T47D (cell line): ENCODE data around the gene TSPAN9.

Experiments used
- DNase-seq, 2 experiments: peaks; one replicate each; pipeline versions ENCODE4 v3.0.0 to v3.0.0-alpha.2; 2011 to 2012; ENCODE audit warnings: low read depth in 1 of 2, low spot score in 1 of 2
- JUND ChIP-seq: IDR thresholded peaks from 2 replicates; pipeline ENCODE4 v1.6.1; 2012; ENCODE audit warnings: low read depth
- in situ Hi-C: cut with HindIII; loops from 2 replicates; pipeline ENCODE4 v1.10.0; 2016; ENCODE audit warnings: low sequenced_read_pairs, low pct_unique_long_range_greater_than_20kb

TSPAN9 gene

DNA sequence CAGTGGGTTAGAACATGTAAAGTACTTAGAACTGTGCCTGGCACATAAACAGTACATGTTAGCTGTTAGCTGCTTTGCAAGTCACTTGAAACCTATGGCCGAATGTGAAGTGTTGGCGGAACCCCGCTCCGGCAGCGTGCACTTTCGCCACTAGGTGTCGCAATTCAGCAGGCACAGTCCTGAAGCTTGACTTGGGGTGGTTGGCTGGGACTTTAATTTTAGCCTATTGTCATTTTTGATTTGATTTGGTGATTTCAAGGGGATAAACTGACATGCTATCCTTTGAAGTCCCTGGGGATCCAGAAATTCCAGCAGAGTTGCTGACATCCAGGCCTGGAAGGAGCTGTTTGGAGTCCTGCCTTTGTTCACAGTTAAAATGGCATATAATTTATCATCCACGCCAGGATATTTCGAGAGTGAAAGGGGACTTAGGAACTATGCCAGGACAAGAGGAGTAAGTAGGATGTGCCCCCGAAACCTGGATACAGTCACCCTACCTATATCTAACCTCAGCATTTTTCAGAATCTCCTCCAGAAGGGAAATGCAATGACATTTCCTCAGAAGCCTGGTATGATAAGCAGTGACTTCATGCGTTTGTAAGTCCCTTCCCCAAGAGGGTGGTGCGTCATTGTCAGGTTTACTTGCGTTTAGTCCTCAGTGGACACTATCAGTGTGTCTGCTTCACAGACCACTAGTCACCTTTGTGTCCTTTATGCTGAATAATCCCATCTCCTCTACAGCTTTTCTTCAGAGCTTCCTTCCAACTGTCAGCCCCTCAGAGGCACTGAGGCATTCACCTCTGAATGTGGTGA, 3.5 kb upstream of the TSPAN9 start:
- peak; percentile 87 to 92 for DNase-seq
- in situ Hi-C loops, result no loop called here
- TF ChIP-seq JUND, result no peak

DNA sequence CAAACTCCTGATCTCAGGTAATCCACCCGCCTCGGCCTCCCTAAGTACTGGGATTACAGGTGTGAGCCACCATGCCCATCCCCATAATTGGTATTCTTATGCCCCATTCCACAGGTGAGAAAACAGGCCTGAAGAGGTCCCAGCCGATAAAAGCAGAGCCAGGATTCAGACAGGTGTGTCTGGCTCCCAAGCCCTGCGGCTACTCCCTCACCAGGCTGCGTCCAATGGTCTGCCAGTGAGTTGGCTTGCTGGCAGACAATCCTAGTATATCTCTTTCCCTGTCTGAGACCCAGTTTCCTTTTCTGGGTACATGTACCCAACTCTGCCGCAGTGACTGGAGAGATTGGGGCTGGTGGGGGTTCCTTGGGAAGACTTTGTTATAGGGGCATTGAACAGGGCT, 1.9 kb upstream of the TSPAN9 start:
- in situ Hi-C loops, result no loop called here
- TF ChIP-seq JUND, result no peak
- DNase-seq, result no peak

DNA sequence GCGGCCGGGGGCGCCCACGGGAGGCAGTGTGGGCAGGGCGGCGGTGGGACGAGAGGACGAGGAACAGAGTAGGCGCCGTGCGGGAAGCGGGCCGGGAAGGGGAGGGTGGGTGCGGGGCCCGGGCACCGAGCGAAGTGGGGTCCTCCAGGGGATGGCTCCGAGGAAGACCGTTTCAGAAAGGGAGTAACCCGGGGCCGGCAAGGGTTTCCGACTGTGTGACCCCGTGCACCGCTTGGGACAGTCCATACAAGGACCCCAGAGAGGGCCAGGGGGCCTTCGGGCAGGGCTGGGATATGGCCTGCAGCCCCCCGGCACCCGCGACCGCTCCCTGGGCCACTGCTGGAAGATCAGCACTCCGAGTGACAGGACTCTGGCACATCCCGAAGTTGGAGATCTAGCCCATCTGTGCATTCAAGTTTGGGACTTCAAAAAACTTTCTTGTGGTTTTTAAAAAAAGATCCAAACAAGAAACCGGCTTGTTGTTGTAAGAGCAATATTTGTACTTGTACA, 448 bp downstream of the TSPAN9 start:
- no peak for TF ChIP-seq JUND
- in situ Hi-C loops, result no loop called here
- DNase-seq, result no peak

DNA sequence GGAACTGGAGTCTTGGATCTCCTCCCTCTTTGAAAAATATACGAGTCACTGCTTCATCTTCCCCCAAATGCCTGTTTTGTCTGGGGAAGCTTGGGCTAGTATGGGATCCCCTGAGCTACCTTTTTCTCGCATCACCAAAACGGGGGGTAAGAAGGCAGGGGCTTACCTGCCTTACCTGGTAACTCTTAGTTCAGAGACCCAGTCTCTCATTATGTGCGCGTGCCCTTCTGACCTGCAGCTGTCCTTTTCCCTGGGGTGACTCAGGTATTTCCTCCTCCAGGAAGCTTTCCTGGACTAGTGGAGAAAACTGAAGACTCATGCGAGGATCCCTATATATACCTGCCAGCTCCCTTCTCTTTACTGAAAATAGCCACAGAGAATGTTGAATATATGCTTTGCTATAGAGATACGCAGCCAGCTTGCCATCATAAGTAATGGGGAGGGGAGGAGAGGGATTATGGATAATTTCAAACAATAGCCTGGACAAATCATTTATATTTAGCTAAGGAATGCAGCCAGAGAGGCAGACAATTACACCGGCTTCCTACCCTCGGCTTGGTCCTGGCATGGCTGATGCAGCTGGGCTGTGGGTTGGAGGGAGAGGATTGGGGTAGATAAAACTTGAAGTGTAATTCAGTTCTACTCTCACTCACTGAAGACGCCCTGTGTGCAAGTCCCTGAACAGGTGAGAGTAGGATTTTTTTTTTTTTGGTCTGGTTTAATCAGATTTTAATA, 1.1 kb downstream of the TSPAN9 start:
- in situ Hi-C loops, result no loop called here
- no peak for TF ChIP-seq JUND

DNA sequence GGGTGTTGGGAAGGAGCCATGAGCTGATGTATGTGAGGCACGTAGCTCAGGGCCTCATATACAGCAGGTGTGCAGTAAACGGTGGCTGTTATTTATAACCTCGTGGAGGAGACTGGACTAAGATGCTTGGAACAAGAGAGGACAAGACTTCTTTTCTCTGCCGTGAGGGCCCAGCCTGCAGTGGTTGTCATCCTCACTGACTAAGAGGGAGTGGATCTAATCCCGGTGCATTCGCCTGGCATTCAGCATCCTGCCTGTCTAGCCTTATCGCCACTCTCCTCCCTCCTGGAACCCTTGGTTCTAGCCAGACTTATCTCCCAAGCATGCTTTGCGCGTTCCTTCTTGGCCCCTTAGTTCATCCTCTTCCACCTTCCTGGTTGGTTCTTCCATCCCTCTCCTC, 3.9 kb downstream of the TSPAN9 start:
- in situ Hi-C loops, result no loop called here
- TF ChIP-seq JUND, result no peak
- DNase-seq, result no peak

More for the DNA sequence above, 1.1 kb downstream of the TSPAN9 start:
- no peak for DNase-seq

DNA sequence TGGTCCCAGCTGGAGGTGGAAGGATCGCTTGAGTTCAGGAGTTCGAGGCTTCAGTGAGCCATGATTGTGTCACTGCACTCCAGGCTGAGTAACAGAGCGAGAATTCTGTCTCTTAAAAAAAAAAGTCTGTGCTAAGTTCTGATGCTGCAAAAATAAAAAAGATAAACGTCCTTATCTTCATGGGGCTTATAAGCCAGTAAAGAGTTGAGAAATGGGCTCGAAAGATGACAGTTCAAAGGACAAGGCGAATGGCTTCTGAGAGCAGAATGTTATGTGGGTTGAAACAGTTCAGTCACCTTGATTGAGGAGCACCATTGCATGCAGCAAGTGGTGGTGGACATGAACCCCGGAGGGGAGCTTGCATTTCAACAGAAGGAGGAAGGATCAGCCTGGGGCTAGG, 4.7 kb downstream of the TSPAN9 start:
- TF ChIP-seq JUND, result no peak
- in situ Hi-C loops, result no loop called here
- DNase-seq, result no peak

DNA sequence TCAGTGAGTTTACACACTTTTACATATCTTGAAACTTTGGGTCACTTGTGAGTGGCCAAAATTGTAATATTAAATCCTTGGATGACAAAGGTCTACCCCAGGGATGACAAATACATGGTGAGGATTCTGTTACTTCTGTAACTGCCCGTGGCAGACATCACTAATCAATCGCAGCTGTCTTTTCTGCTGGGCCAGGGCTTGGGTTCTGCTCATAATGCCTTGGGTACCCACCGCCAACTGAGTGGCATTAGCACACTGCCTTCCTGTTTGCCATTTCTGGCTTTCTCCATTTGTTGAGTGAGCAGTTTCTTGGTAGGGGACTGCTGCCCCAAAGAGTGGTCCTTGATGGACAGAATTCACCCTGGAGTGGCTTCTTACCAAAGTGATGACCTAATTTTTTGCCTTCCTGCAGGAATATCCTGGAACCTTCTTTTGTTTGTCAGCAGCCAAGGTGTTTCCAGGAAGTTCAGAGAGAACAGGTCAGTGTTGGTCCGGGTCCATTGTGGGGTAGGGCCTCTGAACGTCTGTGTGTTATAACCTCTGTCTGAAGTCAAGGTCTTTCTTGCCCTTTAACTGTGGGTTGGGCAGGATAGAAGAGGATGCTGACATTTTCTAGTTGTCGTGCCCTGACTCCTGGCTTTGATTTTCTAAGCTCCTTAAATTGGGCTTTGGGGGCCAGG, 6.2 kb downstream of the TSPAN9 start:
- DNase-seq, result no peak
- in situ Hi-C loops, result no loop called here

DNA sequence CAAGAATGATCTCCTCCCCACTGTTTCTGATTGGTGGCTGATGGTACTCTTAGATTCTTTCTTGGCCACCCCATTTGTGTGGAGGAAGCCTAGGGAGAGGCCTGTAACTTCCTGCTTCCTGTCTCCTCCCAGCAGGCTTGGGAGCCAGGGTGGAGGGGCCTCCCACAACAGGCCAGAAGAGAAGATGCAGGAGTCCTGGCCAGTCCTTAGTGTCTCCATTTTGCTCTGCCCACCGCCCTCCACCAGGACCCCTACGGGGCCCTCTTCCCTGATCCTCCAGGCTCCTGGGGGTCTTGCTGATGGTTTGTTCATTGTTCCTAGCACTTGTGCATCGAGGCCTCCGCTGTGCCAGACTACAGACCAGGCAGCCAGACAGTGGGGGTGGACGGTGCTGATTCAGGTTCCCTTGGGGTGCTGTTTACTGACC, 6.8 kb downstream of the TSPAN9 start:
- in situ Hi-C loops, result no loop called here
- TF ChIP-seq JUND, result no peak
- no peak for DNase-seq

More for the DNA sequence above, 6.2 kb downstream of the TSPAN9 start:
- TF ChIP-seq JUND, result no peak

DNA sequence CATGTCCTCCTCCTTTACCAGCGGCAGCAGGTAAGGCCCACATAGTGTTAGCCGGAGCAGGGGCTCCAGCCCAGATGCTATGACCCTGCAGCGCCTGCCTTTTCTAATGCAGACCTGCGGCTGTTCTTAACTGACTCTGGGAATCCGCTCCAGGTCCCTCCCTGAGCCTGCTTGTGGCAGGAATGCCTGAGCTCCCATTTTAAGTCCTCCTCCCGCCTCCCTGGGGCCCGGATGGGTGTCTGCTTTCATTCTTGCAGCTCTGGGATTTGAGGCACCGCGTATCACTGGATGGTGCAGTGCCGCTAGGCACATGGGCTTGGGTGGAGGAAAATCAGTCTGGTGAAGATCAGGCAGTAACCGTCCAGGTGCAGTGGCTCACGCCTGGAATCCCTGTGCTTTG, 7.6 kb downstream of the TSPAN9 start:
- in situ Hi-C loops, result no loop called here
- no peak for DNase-seq
- TF ChIP-seq JUND, result no peak

DNA sequence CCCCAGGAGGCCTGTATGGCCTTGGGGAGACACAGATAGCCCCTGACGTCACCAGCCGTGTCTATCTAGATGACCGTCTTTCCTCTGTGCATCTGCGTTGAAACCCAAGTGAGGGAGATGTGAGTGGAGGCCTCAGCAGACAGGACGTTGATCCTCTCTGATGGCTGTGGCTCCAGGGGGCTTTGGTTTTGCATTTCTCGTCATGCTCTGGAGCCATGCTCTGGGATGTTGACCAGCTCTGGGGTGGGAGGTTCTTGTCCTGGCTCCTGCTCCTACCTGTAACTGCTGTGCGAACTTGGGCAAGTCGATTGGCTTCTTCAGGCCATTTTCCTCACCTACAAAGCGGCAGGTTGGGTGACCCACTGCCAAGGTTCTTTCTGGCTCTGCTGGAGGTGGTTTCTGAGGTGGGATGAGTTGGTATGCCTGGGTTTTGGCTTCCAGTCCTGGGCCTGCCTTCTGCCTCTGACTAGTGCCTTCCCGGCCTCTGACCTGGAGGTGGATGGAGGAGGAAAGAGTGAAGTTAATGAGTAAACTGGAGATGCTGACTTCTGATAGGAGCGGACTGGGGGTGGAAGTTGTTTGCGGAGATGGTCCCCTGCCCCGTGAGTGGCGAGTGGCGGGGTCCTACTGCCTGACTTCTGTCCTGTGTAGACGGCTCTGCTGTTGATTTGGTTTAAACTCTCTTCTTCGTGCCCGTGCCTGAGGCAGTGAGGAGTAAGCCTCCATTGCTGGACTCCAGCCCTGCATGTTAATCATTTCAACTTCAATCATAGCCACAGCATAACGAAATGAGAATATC, 8.4 kb downstream of the TSPAN9 start:
- in situ Hi-C loops, result no loop called here

DNA sequence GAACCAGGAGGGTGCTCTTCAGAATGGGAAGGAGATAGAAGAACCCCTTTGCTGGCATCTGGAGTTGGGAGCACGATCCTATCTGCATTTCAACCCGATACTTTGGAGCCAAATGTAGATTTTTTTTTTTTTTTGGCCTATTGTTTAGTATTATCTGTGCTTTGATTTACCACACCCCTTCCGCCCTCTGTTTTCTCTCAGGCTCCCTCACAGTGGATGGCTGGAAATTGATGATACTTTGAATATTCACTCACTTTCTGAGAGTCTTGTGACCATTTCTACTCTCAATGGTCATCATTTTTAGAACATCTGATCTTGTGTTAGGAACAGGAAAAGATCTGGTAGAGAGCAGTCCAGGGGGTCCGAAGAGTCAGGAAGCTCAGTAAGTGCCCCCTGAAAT, 9.0 kb downstream of the TSPAN9 start:
- DNase-seq, result no peak
- no peak for TF ChIP-seq JUND
- in situ Hi-C loops, result no loop called here

More for the DNA sequence above, 8.4 kb downstream of the TSPAN9 start:
- no peak for DNase-seq
- no peak for TF ChIP-seq JUND

DNA sequence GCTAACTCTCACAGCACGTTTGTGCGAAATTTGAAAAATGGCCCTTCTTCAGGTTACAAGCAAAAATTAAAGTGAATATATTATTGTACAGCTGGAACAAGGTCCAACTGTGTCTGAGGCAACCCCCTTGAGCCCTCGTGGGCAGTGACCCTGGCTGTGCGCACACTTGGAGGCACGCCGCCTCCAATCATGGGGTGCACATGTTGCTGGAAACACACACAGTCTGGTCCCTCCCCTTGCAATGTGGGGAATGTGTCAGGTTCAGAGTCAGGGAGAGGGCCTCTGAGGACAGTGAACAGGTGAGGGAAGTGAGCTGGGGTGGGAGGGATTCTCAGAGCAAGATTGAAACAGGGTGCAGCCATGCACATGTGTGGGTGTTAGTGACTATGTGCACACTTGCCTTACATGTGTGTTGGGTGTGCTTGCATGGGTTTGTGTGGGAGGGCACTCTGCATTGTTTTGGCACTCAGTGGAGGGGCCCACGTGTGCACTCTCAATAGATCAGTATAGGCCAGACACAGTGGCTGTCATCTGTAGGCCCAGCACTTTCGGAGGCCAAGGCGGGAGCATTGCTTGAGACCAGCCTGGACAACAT, 9.6 kb downstream of the TSPAN9 start:
- no peak for TF ChIP-seq JUND
- no peak for DNase-seq
- in situ Hi-C loops, result no loop called here
